Endothelial cell of umbilical vein (primary cell): ENCODE results near the gene ITIH3. TPM values are rescaled to one million over a fixed set of nuclear protein-coding genes. Genes with fewer than 3 reads are reported as not detected.

ENCODE experiments used
- BruUV-seq: library from RNA; stranded (reverse); fragments of 400-500 nt; replicated peaks from 2 replicates; lab custom pipeline; 2021; lab: Mats Ljungman, UMichigan
- CTCF ChIA-PET: fragments of 300-600, 350-600 bp; sonication (Branson Sonifier 250); formaldehyde crosslinking; loops from one replicate; lab custom pipeline; 2021; ENCODE audit warnings: antibody characterized with exemption, inconsistent platforms; lab: Charles Lee
- POLR2A ChIA-PET: fragments of 300-600, 350-600 bp; sonication (Branson Sonifier 250); formaldehyde crosslinking; loops from one replicate; lab custom pipeline; 2021; ENCODE audit warnings: antibody characterized with exemption, inconsistent platforms; lab: Charles Lee
- DNase-seq: peaks from one replicate; pipeline ENCODE4 v3.0.0-alpha.2; 2011; ENCODE audit warnings: low read depth, low spot score
- FAIRE-seq: peaks from 2 replicates; lab custom pipeline; 2011; peaks lifted over from hg19 to GRCh38; lab: Jason Lieb, UNC
- H2AFZ ChIP-seq: 2 replicates; pipeline ENCODE4 v1.6.0; 2012; ENCODE audit warnings: low read depth, low read length, control low read depth, inconsistent platforms
- H3K27ac ChIP-seq: 2 replicates; pipeline ENCODE4 v1.5.1; 2011; ENCODE audit warnings: low read depth, mild to moderate bottlenecking, control low read depth, low read length, moderate library complexity; ENCODE audit not compliant: insufficient read depth
- H3K27me3 ChIP-seq, 2 experiments: 2 replicates each; pipeline versions ENCODE4 v1.6.0 to v1.6.1; 2011; ENCODE audit warnings: low read length in 2 of 2, mixed read lengths in 1 of 2; ENCODE audit not compliant: control insufficient read depth in 2 of 2, insufficient read depth in 2 of 2
- H3K36me3 ChIP-seq, 2 experiments: 2 replicates in 1 of 2; 3 replicates in 1 of 2; pipeline ENCODE4 v1.5.1; 2011; ENCODE audit warnings: low read length in 2 of 2, mild to moderate bottlenecking in 1 of 2, moderate library complexity in 1 of 2; ENCODE audit not compliant: control insufficient read depth in 2 of 2, insufficient read depth in 2 of 2; ENCODE audit errors: extremely low read depth in 1 of 2
- H3K4me1 ChIP-seq: 3 replicates; pipeline ENCODE4 v1.5.1; 2011; ENCODE audit warnings: mild to moderate bottlenecking, low read length; ENCODE audit not compliant: control insufficient read depth, insufficient read depth; ENCODE audit errors: extremely low read depth
- H3K4me2 ChIP-seq: 2 replicates; pipeline ENCODE4 v1.6.1; 2011; ENCODE audit warnings: low read length, control low read depth, mixed read lengths; ENCODE audit not compliant: insufficient read depth
- H3K4me3 ChIP-seq, 3 experiments: fragments of 200-600 bp in 1 of 3; sonication (generic), shearing (Covaris generic) in 1 of 3; replicated peaks in 1 of 3; 2 replicates each; pipeline ENCODE4 v1.5.1; 2011 to 2016; ENCODE audit warnings: control low read depth in 3 of 3, low read length in 3 of 3, mild to moderate bottlenecking in 2 of 3, inconsistent platforms in 1 of 3, low read depth in 1 of 3, moderate library complexity in 1 of 3; ENCODE audit not compliant: insufficient read depth in 1 of 3
- H3K79me2 ChIP-seq: 2 replicates; pipeline ENCODE4 v1.6.0; 2012; ENCODE audit warnings: low read length, inconsistent platforms; ENCODE audit not compliant: control insufficient read depth, insufficient read depth
- H3K9ac ChIP-seq: replicated peaks from 2 replicates; pipeline ENCODE3; 2011; ENCODE audit warnings: low read length, control low read depth; ENCODE audit not compliant: insufficient read depth; ENCODE audit errors: extremely low read depth
- H3K9me1 ChIP-seq: replicated peaks from 3 replicates; pipeline ENCODE4 v1.6.0; 2011; ENCODE audit warnings: mild to moderate bottlenecking, low read length; ENCODE audit not compliant: control insufficient read depth, insufficient read depth; ENCODE audit errors: extremely low read depth
- H3K9me3 ChIP-seq: replicated peaks from 2 replicates; pipeline ENCODE4 v1.5.1; 2012; ENCODE audit warnings: low read length, inconsistent platforms; ENCODE audit not compliant: control insufficient read depth, insufficient read depth
- H4K20me1 ChIP-seq: replicated peaks from 2 replicates; pipeline ENCODE3; 2011; ENCODE audit warnings: mild to moderate bottlenecking, low read length; ENCODE audit not compliant: control insufficient read depth, insufficient read depth; ENCODE audit errors: extremely low read depth
- EZH2 ChIP-seq: IDR thresholded peaks from 2 replicates; pipeline ENCODE4 v1.6.1; 2012; ENCODE audit warnings: borderline replicate concordance, low read depth, mild to moderate bottlenecking, moderate library complexity, low read length, inconsistent platforms; ENCODE audit not compliant: severe bottlenecking
- FOS ChIP-seq: IDR thresholded peaks from 2 replicates; pipeline ENCODE4 v1.6.1; 2011; ENCODE audit warnings: mild to moderate bottlenecking, low read length, moderate library complexity, borderline replicate concordance; ENCODE audit not compliant: insufficient read depth
- GATA2 ChIP-seq: IDR thresholded peaks from 2 replicates; pipeline ENCODE4 v1.7.0; 2011; ENCODE audit warnings: low read depth, mild to moderate bottlenecking, moderate library complexity, mixed read lengths, low read length; ENCODE audit not compliant: insufficient read length, insufficient read depth
- JUN ChIP-seq: IDR thresholded peaks from 2 replicates; pipeline ENCODE4 v1.6.1; 2011; ENCODE audit warnings: borderline replicate concordance, low read depth; ENCODE audit not compliant: insufficient read length, insufficient read depth
- MYC ChIP-seq: IDR thresholded peaks from one replicate; pipeline ENCODE4 v1.6.1; 2011; ENCODE audit warnings: mild to moderate bottlenecking, low read depth, low read length
- POLR2A ChIP-seq: IDR thresholded peaks from 2 replicates; pipeline ENCODE4 v1.6.1; 2012; ENCODE audit warnings: low read depth, mild to moderate bottlenecking, control low read depth, low read length
- POLR2AphosphoS5 ChIP-seq: IDR thresholded peaks from 2 replicates; pipeline ENCODE4 v1.6.1; 2012; ENCODE audit warnings: low read depth, mild to moderate bottlenecking, control low read depth, low read length, moderate library complexity; ENCODE audit not compliant: insufficient read depth
- dilution Hi-C: fragments of 300-500 bp; cut with MboI; formaldehyde crosslinking; loops from one replicate; pipeline ENCODE4 v1.15.0; 2019; ENCODE audit warnings: low sequenced_read_pairs; ENCODE audit not compliant: extremely low pct_ligation_motif_present
- intact Hi-C: fragments of 100-400 bp; cut with micrococcal nuclease; formaldehyde crosslinking; loops from one replicate; pipeline ENCODE4 v1.10.0; 2022
- polyA plus RNA-seq, 4 experiments: library from polyadenylated mRNA; depleted of rRNA in 3 of 4; stranded (reverse) in 3 of 4; unstranded in 1 of 4; fragments of >200 nt; gene quantifications; 2 replicates each; pipeline versions ENCODE4 v1.2.1 to v1.2.3, GENCODE V29; 2011 to 2012; ENCODE audit warnings: missing spikeins in 1 of 4
- total RNA-seq: library from RNA; stranded (reverse); gene quantifications from 2 replicates; pipeline ENCODE4 v1.2.3, GENCODE V29; 2021
- TF ChIP-seq, protein P1 (sequence below), 2 donors: IDR thresholded peaks; 1 replicate in 1 of 2; 2 replicates in 1 of 2; pipeline ENCODE4 v1.5.1; 2011; ENCODE audit warnings: low read length in 2 of 2, mild to moderate bottlenecking in 2 of 2, moderate library complexity in 2 of 2, control low read depth in 1 of 2, inconsistent platforms in 1 of 2, low read depth in 1 of 2; ENCODE audit not compliant: insufficient read depth in 1 of 2; ENCODE audit errors: extremely low read depth in 1 of 2
- TF ChIP-seq, protein P2 (sequence below): IDR thresholded peaks from 2 replicates; pipeline ENCODE4 v1.6.1; 2011; ENCODE audit not compliant: insufficient read depth, insufficient read length

The ITIH3 gene
- total and polyA plus RNA-seq, 2 donors (not counting 3 experiments of a cell fraction or from before 2014, with no cell fraction given): not detected

DNA sequence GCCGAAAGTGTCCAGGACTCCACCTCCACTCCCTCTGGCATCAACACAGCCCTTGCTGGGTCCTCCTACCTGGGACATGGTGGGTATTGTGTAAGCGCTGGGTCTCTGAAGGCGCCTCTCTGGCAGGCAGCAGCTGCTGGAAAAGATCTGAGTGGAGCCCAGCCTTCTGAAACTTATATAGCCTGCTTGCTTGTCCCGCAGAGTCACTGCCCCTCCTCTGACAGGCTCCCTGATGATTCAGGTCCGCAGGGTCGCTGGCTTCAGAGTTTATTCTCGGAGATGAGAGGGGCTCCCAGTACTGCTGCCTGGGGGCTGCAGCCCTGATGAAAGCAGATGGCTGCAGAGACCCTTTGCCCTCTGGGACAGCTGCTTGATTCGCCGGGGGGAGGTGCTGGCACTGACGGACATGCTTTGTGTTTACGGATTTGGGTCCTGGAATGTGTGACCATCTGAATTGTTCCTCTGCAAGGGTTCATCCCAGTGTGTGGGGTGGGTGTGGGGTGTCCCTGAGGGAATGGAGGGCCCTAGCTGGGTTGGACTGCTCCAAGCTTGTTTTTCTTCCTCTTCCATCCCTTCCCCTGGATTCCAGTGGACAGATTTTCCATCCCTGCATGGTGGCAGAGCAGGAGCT is 40.4 kb downstream of the ITIH3 start, which contains the start of gene MUSTN1:
Gene MUSTN1, minus strand, starts transcription at position 149 of the 631 bp plus-strand sequence. Its CDS starts 71 bp downstream, at position 78.
- H3K36me3 ChIP-seq: peaks cover 0 to 2% of the 10 kb centered on the region in 2 experiments
- H3K4me1 ChIP-seq: peaks cover 6% of the 10 kb centered on the region
- H3K4me3 ChIP-seq: no peak within 1 kb of the TSS
- ChIA-PET POLR2A (no interaction called here), CTCF (interaction anchor here (1.1 kb wide), 1 partner anchor 14 kb away, joined by 4 read pairs; no protein-coding TSS in a partner anchor)
- no peaks in the 10 kb centered on the region for H3K79me2 ChIP-seq
- no peaks in the 10 kb centered on the region for H3K9me1 ChIP-seq
- H4K20me1 ChIP-seq: no peaks in the 10 kb centered on the region
- intact Hi-C loops (no loop called here), dilution Hi-C loops (no loop called here)
- no peak within 1 kb of the TSS for H3K27ac ChIP-seq
- no peaks in the 10 kb centered on the region for H3K9me3 ChIP-seq
- BruUV-seq: no TSS peak
- no peak within 1 kb of the TSS for H3K4me2 ChIP-seq
- FAIRE-seq (no peak), DNase-seq (no peak)
- TF ChIP-seq MYC (no peak), POLR2AphosphoS5 (no peak), JUN (no peak), EZH2 (no peak), GATA2 (no peak), FOS (no peak), POLR2A (no peak)
- TF ChIP-seq, protein P1, sequence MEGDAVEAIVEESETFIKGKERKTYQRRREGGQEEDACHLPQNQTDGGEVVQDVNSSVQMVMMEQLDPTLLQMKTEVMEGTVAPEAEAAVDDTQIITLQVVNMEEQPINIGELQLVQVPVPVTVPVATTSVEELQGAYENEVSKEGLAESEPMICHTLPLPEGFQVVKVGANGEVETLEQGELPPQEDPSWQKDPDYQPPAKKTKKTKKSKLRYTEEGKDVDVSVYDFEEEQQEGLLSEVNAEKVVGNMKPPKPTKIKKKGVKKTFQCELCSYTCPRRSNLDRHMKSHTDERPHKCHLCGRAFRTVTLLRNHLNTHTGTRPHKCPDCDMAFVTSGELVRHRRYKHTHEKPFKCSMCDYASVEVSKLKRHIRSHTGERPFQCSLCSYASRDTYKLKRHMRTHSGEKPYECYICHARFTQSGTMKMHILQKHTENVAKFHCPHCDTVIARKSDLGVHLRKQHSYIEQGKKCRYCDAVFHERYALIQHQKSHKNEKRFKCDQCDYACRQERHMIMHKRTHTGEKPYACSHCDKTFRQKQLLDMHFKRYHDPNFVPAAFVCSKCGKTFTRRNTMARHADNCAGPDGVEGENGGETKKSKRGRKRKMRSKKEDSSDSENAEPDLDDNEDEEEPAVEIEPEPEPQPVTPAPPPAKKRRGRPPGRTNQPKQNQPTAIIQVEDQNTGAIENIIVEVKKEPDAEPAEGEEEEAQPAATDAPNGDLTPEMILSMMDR (IDR thresholded peaks at IDR 0.05; ENCODE audit: extremely low read depth in 1 of 2, insufficient read depth in 1 of 2, low read depth in 1 of 2, low read length in 2 of 2): no peak
- TF ChIP-seq, protein P2, sequence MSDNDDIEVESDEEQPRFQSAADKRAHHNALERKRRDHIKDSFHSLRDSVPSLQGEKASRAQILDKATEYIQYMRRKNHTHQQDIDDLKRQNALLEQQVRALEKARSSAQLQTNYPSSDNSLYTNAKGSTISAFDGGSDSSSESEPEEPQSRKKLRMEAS: no peak
- no peak within 1 kb of the TSS for H2AFZ ChIP-seq
- H3K9ac ChIP-seq: no peak within 1 kb of the TSS
- no peaks in the 10 kb centered on the region for H3K27me3 ChIP-seq
